Measurements from ENCODE around the gene SHROOM4.
A peak's percentile ranks its signal among the peaks of the same experiment; 100 is the strongest.

The SHROOM4 gene

DNA sequence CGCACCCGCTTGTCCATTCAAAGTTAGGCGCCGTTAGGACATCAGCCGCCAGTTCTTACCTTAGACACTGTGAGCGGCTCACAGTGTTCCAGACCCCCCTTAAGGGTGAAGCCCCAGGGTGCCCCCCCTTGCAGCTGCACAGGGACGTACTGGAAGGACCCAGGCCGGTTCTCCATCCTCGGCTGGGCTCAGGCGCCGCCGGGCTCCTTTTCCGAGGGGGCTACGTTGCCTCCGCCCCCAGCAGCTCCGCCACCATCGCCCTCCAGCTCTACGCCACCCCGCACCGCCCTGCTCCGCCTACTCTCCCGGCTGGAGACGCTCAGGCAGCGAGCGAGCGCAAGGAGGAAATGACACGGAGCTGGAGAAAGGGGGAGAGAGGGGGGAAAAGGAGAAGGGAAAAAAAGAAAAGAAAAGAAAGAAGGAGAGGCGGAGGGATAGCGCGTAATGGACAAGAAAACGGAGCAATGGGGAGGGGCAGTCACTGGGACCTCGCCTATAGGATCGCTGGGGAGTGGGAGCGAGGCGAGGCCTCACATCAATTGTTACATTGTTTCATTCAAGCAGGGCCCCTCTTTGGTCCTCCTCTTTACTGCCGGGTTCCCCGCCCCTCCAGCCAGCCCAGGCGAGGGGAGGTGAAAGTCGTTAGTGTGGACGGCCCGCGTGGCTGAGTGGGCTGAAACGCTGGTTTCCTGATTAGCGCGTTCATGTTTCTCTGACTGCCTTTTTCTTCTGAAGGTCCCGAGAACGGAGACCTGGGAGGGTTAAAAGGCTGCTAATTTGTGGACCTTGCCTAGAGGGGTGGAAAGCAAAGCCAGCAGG is at the start of gene SHROOM4:
Gene SHROOM4 (minus strand): TSS at position 352 of the 819 bp plus-strand sequence. CDS start 176 bp downstream, at position 176.
- DNase-seq: no peak

GRCh38 chrX:50863471-50863870 is 49.5 kb upstream of the SHROOM4 start:
- no peak for DNase-seq

DNA sequence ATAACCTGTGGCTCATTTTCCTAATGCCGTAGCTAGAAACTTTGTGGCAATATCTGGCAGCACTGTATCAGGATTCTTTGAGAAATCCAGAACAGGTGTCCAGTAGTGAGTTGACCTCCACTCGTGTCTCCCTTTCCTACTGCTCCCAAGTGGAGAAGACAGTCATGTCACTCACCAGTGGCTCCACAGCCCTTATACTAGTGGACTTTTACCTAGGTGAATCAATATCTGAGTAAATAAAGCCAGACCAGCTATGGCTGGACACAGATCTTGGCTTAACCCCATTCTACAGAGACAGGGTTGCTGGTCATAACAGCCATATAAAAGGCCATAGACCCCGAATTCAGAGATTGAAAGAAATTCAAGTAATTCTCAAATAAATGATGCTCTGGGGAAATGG is 46.5 kb upstream of the SHROOM4 start:
- DNase-seq: no peak

DNA sequence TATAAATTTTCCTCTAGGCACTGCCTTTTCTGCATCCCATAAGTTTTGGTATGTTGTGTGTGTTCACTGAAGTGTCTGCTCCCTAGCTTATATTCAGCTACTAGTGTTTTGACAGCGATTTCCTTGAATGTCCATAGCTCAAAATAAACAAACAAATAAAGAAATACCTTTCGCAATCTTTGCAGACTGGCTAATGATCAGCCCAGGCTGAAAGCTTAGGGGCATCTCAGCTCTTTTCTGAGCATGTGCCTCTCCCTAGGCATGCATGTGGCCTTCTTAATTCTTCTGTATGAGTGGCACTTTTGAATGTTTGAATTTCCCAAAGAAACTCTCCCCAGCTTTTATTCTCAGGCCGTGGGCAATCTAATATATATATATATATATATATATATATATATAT is 44.6 kb upstream of the SHROOM4 start:
- DNase-seq: no peak

- no peak for DNase-seq
Measured at GRCh38 chrX:50853399-50853798, 39.4 kb upstream of the SHROOM4 start.

- no peak for DNase-seq
Measured at GRCh38 chrX:50852524-50852923, 38.5 kb upstream of the SHROOM4 start.

DNA sequence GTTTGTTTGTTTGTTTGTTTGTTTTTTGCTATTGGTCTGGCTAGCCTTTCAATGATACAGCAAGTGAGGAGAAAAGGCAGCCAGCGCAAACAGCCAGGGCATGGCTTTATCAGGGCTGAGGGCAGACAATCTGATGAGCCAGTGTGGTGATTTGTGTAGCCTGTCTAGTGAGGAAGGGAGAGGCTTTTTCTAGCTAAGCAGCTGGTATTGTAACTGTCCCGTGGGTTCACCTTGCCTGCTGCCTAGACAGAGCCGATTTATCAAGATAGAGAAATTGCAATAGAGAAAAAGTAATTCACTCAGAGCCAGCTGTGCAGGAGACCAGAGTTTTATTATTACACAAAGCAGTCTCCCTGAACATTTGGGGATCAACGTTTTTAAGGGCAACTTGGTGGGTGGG is 28.2 kb upstream of the SHROOM4 start:
- no peak for DNase-seq

GRCh38 chrX:50839730-50840129 is 25.7 kb upstream of the SHROOM4 start:
- DNase-seq: no peak

DNA sequence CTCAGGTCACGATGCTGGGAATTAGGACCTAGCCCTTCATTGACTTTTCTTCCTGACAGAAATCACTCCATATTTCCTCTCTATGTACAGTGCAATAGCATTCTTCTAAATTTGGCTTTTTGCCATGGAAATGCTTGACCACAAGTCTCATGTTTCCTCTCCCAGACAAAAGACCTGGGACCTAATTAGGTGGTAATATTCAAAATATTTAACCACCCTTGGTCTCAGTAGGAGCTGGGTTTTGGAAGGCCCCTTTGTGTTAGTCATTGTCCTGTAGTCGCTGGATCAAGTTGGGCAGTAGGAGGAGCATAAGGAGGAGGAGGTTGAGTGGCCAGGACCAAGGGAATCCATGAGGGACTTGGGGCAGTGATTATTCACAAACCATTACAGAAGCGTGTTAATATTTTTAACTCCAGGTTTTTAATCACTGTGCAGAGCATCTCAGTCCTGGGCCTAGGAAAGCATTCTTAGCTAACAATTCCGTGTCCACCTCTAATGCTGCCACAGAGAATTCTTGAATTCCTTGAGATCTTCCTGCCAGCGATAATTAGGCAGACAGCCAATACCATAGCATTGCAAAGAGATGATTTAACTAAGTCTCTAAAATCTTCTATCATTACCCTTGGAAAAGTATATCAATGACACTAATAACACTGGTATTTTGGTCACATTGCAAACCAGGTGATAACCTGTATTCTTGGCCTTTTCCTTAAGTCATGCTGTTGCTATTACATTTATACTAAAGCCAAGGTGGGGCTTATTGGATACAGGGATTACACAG is 25.0 kb upstream of the SHROOM4 start:
- no peak for DNase-seq

DNA sequence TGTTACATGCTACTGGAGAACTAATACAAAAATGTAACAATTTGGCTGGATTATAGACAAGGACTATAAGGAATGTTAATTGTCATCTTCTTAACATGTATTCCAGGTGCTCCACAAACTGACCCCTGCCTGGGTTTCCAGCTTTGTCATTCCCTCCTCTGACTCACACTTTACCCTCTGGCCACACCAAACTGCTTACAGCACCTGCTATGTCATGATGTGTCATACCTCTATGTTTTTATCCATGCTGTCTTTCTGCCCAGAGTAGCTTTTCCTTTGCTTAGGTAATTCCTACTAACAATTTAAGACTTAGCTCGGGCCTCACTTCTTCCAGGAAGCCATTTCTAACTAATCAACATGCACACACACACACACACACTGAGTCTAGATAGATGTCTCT is 14.0 kb upstream of the SHROOM4 start:
- no peak for DNase-seq

DNA sequence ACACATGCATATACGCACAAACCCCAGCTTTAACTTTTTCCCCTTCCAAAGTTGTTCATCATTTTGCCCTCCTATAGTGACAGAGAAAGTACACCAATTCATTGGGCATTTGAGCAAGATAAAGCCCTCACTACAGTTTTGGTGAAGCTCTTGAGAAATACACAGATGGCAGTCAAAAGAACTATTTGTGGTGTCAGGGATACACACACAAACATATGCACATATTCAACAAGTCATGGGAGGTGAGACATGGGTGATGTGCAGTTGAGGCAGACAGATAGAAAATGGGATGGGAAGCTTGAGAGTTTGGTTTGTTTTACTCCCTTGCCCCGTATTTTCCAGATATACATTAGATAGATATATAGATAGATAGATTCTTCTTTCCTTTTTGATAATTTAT is 11.8 kb upstream of the SHROOM4 start:
- DNase-seq: no peak

GRCh38 chrX:50818986-50819385 is 5.0 kb upstream of the SHROOM4 start:
- DNase-seq: no peak

- no peak for DNase-seq
Measured at GRCh38 chrX:50815120-50815519, 1.1 kb upstream of the SHROOM4 start.

DNA sequence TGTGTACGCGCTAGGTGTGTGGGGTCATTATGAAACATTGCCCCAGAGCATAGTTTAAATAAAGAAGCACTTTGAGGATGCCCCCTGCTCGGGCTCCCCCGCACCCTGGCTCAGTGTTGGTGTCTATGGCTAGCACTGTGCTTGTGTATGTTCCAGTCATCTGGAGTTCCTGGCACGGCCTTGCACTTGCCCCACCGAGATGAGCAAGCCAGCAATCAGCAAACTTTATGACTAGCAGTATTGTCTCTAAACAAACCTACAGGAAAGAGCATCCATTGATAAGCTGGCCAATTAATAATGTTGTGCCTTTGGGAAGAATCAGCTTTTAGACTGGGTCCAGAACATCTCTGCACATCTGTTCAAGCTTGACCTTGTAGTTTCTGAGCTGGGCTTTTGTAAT is 707 bp upstream of the SHROOM4 start:
- DNase-seq: no peak

- peak in 1 of 2 donors; percentile 6 for DNase-seq
Measured at GRCh38 chrX:50812995-50813842, 775 bp downstream of the SHROOM4 start.

DNA sequence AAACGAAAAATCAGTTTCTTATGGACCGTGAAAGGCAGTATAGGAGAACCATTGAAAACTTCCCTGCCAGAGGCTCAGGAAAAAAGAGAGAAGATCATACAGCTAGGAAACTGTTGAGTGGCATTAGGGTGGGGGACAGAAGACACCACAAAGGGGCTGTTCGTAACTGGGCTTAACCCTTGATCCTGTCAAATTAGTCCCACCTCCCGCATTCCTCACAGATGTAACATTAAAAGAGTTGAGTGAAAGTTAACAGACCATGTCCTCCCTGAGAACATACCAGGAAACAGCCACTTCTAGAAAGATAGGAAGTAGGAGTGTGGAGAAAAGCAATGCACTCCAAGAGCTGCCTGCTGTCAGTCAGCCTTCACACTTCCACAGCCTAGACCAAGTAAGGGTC is 8.7 kb downstream of the SHROOM4 start:
- no peak for DNase-seq

- DNase-seq: no peak
Measured at GRCh38 chrX:50801135-50801534, 12.9 kb downstream of the SHROOM4 start.

- DNase-seq: no peak
Measured at GRCh38 chrX:50799531-50799961, 14.4 kb downstream of the SHROOM4 start.

- no peak for DNase-seq
Measured at GRCh38 chrX:50798783-50799182, 15.2 kb downstream of the SHROOM4 start.

DNA sequence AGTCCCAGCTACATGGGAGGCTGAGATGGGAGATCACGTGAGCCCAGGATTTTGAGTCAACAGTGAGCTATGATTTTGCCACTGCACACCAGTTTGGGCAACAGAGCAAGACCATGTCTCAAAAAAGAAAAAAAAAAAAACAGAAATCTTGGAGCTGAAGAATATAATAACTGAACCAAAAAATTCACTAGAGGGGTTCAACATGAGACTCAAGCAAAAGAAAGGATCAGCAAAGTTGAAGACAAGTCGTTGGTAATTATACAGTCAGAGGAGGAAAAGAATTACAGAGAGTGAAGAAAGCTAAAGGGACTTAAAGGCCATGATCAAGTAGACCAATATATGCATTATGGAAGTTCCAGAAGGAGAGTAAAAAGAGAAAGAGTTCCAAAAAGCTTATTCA is 26.9 kb downstream of the SHROOM4 start:
- DNase-seq: no peak

DNA sequence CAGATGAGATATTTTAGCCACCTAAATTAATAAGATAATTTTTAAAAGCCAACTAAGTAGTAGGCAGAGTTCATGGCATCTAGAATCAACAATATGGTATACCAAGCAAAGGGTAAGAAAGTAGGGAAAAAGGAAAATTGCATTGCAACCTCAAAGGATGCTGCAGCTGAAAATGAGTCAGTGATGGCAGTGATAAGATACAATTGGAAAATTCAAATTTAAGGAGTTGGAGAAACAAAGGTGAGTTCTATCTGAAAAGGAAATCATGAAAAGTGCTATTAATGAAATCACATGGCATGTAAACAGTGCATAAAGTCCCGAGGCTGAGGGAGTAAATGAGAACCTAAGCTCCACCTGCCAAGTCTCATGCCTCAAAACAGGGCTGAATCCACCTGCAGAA is 33.9 kb downstream of the SHROOM4 start:
- DNase-seq: no peak

GRCh38 chrX:50779694-50780093 is 34.3 kb downstream of the SHROOM4 start:
- no peak for DNase-seq

- DNase-seq: no peak
Measured at GRCh38 chrX:50778272-50778671, 35.7 kb downstream of the SHROOM4 start.

Measured in stimulated activated CD4-positive, alpha-beta T cell treated with anti-CD3 and anti-CD28 coated beads, Interleukin-2, amount 100 ng/mL, for 24 hours (primary cell).